Measurements from ENCODE around the gene HIPK4. TPM values are rescaled to one million over a fixed set of nuclear protein-coding genes. Genes with fewer than 3 reads are reported as not detected.
"Not testable (repeated sequence)": the region's sequence is repeated elsewhere in the genome, so short reads cannot be mapped to it uniquely, and the experiment has no call there.

HIPK4 gene
- total RNA-seq, 1 donor from 2014 or later, result not detected

DNA sequence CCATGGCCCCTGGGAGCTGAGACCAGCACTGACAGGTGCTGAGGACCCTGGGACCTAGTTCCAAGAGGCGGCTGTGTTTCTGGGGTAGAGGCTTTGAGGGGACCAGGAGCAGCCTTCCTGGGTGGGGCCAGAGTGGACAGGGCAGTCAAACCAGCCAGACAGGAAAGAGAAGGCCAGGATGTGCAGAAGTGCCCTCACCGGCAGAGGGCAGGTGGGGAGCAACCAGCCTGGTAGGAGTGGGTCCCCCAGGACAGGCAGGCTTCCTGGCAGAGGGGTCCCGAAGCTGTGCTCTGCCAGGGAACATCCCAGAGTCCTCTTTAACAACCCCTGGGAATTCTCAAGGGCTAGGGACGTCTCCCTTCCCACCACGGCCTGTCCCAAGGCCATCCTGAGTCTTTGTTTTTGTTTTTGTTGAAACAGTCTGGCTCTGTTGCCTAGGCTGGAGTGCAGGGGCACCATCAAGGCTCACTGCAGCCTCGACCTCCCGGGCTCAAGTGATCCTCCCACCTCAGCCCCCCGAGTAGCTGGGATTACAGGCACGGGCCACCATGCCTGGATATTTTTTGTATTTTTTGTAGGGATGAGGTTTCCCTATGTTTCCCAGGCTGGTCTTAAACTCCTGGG is 3.0 kb upstream of the HIPK4 start:
- no peak for DNase-seq

DNA sequence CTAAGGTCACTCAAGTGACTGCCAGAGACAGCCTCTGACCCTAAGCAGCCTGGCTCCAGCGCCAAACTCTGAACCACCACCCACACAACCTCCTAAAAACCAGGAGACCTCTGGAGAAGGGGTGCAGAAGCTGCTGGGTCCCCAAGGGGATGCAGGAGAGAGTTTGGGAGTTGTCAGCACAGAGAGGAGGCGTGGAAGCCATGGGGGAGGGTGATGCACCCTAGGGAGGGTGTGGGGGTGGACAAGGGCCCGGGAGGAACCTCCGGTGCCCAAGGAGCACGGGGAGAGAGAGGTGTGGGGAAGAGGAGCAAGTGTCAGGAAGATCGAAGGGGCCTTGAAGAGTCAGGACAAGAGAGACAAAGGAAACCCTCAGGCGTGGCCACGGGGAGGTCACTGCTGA is 2.1 kb upstream of the HIPK4 start:
- DNase-seq, result no peak

GRCh38 chr19:40389404-40390083 is 437 bp downstream of the HIPK4 start:
- DNase-seq, result no peak

GRCh38 chr19:40388481-40388880 is 1.5 kb downstream of the HIPK4 start:
- no peak for DNase-seq

GRCh38 chr19:40387155-40387554 is 2.8 kb downstream of the HIPK4 start:
- peak; percentile 59 for DNase-seq

DNA sequence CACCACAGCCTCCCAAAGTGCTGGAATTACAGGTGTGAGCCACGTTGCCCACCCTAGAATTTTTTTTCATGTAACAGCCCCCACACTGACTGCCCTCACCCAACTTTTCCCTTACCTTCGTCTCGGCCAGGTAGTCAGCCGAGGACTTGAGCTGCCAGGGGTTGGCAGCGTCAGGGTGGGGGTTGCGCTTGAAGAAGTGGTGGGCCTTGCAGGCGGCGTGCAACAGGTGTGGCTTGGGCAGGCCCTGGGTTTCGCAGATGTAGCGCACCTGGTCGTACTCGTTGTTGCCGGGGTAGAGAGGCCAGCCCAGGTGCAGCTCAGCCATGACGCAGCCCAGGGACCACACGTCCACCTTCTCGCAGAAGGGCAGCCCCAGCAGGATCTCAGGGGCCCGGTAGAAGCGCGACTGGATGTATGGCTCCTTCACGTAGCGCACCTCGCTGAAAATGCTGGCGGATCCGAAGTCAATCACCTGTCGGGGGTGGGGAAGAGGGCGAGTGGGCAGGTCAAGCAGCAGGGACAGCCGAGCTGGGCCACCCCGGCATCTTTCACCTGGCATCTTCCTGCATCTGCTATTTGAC is 6.2 kb downstream of the HIPK4 start:
- no peak for DNase-seq

- no peak for DNase-seq
Measured at GRCh38 chr19:40381321-40381720, 8.7 kb downstream of the HIPK4 start.

DNA sequence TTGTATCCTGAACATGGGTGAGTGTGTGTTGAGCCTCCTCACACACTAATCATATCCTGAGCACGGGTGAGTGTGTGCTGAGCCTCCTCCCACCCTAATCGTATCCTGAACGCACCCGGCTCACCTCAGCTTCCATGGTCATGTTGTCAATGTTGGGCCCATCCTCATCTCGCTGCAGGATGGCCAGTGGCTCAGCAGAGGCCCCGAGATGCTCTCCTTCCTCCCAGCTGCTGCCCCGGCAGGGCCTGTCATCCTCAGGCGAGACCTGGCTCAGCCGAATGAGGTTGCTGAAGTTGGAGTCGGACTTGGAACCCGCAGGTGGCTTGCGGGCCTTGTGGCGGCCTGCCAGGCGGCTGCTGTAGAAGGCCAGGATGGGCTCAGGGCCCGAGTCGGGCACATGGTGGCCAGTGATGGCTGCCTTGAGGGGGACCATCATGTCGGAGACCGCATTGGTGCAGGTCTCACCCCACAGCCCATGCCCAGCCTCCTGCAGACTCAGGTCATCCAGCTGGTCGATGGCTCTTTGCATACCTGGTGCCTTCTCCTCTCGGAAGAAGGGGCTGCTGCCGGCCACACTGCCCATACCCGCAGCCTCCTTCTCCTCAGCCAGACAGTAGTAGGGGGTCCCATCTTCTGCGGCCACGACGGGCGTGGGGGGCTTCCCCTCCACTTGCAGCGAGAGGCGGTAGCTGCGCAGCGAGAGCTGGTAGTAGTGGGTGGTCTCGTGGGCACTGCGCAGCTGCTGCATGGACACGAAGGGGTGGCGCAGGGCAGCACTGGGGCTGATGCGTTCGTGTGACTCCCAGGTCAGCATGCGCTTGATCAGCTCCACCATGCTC is 9.6 kb downstream of the HIPK4 start:
- DNase-seq, result no peak

DNA sequence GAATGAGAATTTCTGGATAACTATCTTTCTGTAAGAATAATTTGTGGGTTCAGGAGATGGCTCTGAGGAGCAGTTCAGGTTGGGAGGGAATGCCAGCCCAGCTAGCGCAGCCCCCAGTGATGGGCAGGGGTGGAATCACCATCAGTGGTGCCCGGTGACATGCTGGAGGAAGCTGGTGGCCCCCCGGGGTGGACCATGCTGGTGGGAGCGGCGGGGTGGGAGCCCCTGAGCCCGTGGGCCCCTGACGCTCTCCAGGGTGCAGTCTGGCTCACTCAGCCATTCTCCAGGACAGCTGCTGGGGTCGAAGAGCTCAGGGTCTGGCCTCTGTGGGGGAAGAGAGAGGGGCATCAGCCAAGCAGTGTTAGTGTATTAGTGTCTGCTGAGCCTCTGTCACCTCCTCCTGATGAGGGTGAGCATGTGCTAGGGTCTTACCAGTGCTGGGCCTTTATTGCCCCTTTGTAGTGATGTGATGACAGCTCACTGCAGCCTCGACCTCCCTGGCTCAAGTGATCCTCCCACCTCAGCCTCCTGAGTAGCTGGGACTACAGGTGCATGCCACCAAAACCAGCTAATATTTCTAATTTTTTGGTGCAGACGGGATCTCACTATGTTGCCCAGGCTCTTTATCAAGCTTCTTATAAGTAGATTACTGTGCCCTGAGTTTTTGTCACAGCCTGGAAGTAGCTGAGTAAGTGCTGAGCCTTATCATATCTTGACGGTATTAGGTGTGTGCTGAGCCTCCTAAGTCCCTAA is 10.4 kb downstream of the HIPK4 start:
- DNase-seq, result no peak

DNA sequence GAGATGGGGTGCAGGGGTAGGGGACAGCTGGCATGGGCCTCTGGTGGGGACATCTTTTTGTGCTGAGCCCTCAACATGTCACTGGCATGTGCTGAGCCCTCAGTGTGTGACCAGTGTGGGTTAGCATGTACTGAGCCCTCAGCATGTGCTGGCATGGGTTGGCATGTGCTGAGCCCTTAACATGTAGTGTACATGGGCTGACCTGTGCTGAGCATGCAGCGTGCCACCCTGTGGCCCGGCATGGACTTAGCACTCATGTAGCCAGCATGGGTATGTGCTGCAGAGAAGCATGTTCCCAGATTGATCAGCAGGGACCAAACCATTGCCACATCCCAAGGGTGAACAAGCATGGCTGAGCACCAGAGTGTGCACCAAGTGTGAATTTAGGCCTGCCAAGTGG is 11.5 kb downstream of the HIPK4 start:
- no peak for DNase-seq

GRCh38 chr19:40377876-40378385 is 12.1 kb downstream of the HIPK4 start:
- no peak for DNase-seq

- DNase-seq, result no peak
Measured at GRCh38 chr19:40376286-40376862, 13.6 kb downstream of the HIPK4 start.

- DNase-seq, result no peak
Measured at GRCh38 chr19:40374084-40374483, 15.9 kb downstream of the HIPK4 start.

DNA sequence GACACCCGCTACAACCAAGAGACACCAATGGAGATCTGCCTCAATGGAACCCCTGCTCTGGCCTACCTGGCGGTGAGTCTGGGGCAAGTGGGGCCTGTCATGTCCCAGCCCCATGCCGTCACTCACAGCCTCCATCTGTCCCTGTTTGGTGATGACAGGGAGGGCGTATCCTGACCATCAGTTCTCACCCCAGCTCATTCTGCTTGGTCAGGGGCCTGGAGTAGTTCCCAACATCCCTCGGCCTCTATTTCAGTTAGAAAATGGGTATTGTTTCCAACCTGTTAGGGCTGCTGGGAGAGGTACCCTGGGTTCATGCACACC is 18.2 kb downstream of the HIPK4 start:
- DNase-seq, result no peak

GRCh38 chr19:40370997-40371801 is 18.8 kb downstream of the HIPK4 start:
- DNase-seq, result no peak

DNA sequence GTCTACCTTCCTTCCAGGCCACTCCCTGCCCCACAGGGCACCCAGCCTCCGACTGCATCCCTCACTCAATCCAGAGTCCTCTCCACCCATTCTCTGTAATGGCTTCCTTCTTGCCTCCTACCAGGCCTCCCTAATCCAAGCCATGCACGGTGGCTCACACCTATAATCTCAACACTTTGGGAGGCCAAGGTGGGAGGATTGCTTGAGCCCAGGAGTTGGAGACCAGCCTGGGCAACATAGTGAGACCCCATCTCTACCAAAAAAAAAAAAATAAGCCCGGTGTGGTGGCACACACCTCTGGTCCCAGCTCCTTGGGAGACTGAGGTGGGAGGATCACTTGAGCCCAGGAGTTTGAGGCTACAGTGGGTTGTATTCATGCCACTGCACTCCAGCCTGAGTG is 19.7 kb downstream of the HIPK4 start:
- DNase-seq, result not testable (repeated sequence)

GRCh38 chr19:40369797-40370196 is 20.2 kb downstream of the HIPK4 start:
- DNase-seq, result no peak

DNA sequence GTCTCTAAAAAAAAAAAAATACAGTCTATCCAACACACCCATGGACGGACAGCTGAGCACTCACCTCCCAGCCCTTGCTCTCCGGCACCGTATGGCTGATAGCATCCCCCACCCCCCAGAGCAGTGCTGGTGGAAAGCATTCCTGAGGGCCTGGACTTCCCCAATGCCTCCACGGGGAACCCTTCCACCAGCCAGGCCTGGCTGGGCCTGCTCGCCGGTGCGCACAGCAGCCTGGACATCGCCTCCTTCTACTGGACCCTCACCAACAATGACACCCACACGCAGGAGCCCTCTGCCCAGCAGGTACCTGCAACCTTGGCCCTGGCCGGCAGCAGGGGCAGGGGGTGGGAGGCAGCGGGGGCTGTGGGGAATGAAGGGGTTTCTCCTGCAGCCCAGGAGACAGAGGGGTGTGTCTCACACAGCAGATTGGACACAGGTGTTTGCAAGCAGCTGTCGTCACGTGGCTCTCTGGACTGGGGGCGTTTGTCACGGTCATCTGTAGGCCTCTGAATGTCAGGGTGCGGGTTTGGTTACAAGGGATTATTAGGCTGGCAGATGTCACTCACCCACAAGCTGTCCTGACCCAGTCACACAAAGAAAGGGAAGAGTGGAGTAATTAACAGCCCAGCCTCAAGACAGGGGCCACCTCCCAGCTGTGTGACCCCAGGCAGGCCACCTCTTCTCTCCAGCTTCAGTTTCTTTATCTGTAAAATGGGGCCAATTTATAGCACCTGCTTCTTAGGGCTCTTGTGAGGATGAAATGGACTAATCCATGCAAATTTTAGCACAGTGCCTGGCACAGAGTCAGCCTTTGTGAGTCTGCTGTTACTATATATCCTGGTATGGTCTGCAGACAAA is 22.2 kb downstream of the HIPK4 start:
- DNase-seq, result peak; percentile 73

DNA sequence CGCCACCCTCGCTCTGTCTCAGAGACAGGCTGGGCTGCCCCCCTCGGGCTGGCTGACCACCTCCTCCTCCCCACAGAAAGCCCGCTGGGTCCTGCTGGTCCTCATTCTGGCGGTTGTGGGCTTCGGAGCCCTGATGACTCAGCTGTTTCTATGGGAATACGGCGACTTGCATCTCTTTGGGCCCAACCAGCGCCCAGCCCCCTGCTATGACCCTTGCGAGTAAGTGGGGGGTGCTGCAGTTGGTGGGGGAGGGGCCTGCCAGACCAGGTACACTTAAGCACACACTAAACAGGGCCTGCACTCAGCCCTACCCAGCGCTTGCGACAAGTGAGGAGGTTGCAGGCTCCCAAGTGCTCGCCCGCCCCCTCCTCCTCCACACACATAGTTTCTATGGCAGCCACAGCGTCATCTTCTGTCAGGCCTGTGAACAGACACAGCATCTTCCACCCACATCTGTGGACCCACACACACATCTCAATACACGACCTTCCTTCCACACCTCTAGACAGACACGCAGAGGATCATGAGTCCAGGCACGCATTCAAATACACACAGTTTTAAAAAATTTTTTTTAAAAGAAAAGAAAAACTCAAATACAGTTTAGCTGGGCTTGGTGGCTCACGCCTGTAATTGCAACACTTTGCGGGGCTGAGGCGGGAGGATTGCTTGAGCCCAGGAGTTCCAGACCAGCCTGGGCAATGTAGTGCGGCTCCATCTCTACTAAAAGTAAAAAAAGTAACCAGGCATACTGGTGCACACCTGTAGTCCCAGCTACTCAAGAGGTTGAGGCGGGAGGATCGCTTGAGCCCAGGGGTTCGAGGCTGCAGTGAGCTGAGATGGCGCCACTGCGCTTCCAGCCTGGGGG is 23.1 kb downstream of the HIPK4 start:
- peak; percentile 73 for DNase-seq
